Measurements from ENCODE around the gene AGBL4. TPM values are rescaled to one million over a fixed set of nuclear protein-coding genes. Genes with fewer than 3 reads are reported as not detected.
"Not testable (repeated sequence)": the region's sequence is repeated elsewhere in the genome, so short reads cannot be mapped to it uniquely, and the experiment has no call there.

Gene AGBL4
- total RNA-seq, result 0.16 TPM
- long read RNA-seq, partial matches to known transcripts, result 1 of 1 reads
- long read RNA-seq, other reads (novel, unspliced or antisense), result 0 of 1 reads

GRCh38 chr1:50023292-50024159 is at the start of gene AGBL4:
Gene AGBL4 (minus strand): TSS chr1:50023954.
- intact Hi-C loops (cut with DNase I), result no loop called here
- peak; percentile 73 for DNase-seq
- ATAC-seq (ENCODE audit: poor library complexity), result peak; percentile 99

- intact Hi-C loops (cut with DNase I), result no loop called here
- ATAC-seq (ENCODE audit: poor library complexity) (no peak), DNase-seq (no peak)
Measured at GRCh38 chr1:50066806-50067205, 43.1 kb upstream of the AGBL4 start.

GRCh38 chr1:50060279-50060678 is 36.5 kb upstream of the AGBL4 start:
- intact Hi-C loops (cut with DNase I), result no loop called here
- no peak for ATAC-seq (ENCODE audit: poor library complexity)

GRCh38 chr1:50048791-50049190 is 25.0 kb upstream of the AGBL4 start:
- ATAC-seq (ENCODE audit: poor library complexity) (no peak), DNase-seq (no peak)
- intact Hi-C loops (cut with DNase I), result no loop called here

More at GRCh38 chr1:50060279-50060678, 36.5 kb upstream of the AGBL4 start:
- no peak for DNase-seq

- DNase-seq (no peak), ATAC-seq (ENCODE audit: poor library complexity) (peak; percentile 46)
- intact Hi-C loops (cut with DNase I), result no loop called here
Measured at GRCh38 chr1:50047916-50048694, 24.4 kb upstream of the AGBL4 start.

- no peak for DNase-seq
- intact Hi-C loops (cut with DNase I), result no loop called here
- ATAC-seq (ENCODE audit: poor library complexity), result no peak
Measured at GRCh38 chr1:50038237-50038809, 14.6 kb upstream of the AGBL4 start.

GRCh38 chr1:50027794-50028193 is 4.0 kb upstream of the AGBL4 start:
- no peak for ATAC-seq (ENCODE audit: poor library complexity)
- DNase-seq, result no peak
- intact Hi-C loops (cut with DNase I), result no loop called here

- no peak for DNase-seq
- intact Hi-C loops (cut with DNase I), result no loop called here
- ATAC-seq (ENCODE audit: poor library complexity), result no peak
Measured at GRCh38 chr1:49995734-49996133, 28.0 kb downstream of the AGBL4 start.

- ATAC-seq (ENCODE audit: poor library complexity), result no peak
- intact Hi-C loops (cut with DNase I), result no loop called here
- DNase-seq, result no peak
Measured at GRCh38 chr1:49971088-49971487, 52.7 kb downstream of the AGBL4 start.

GRCh38 chr1:49951385-49951784 is 72.4 kb downstream of the AGBL4 start:
- intact Hi-C loops (cut with DNase I), result no loop called here
- DNase-seq, result no peak
- no peak for ATAC-seq (ENCODE audit: poor library complexity)

- DNase-seq; ATAC-seq (ENCODE audit: poor library complexity); intact Hi-C loops (cut with DNase I): not testable (repeated sequence)
Measured at GRCh38 chr1:49915301-49915700, 108.5 kb downstream of the AGBL4 start.

GRCh38 chr1:49906365-49906764 is 117.4 kb downstream of the AGBL4 start:
- DNase-seq (no peak), ATAC-seq (ENCODE audit: poor library complexity) (no peak)
- intact Hi-C loops (cut with DNase I), result no loop called here

GRCh38 chr1:49864581-49864980 is 159.2 kb downstream of the AGBL4 start:
- intact Hi-C loops (cut with DNase I), result no loop called here
- no peak for ATAC-seq (ENCODE audit: poor library complexity)
- DNase-seq, result no peak

- no peak for ATAC-seq (ENCODE audit: poor library complexity)
- intact Hi-C loops (cut with DNase I), result no loop called here
- DNase-seq, result no peak
Measured at GRCh38 chr1:49854741-49855140, 169.0 kb downstream of the AGBL4 start.

GRCh38 chr1:49842596-49842995 is 181.2 kb downstream of the AGBL4 start:
- intact Hi-C loops (cut with DNase I), result no loop called here
- DNase-seq (no peak), ATAC-seq (ENCODE audit: poor library complexity) (no peak)

GRCh38 chr1:49841767-49842166 is 182.0 kb downstream of the AGBL4 start:
- no peak for DNase-seq
- intact Hi-C loops (cut with DNase I), result no loop called here
- no peak for ATAC-seq (ENCODE audit: poor library complexity)

GRCh38 chr1:49824261-49824660 is 199.5 kb downstream of the AGBL4 start:
- no peak for ATAC-seq (ENCODE audit: poor library complexity)
- no peak for DNase-seq
- intact Hi-C loops (cut with DNase I), result no loop called here

GRCh38 chr1:49817681-49818080 is 206.1 kb downstream of the AGBL4 start:
- ATAC-seq (ENCODE audit: poor library complexity) (no peak), DNase-seq (no peak)
- intact Hi-C loops (cut with DNase I), result no loop called here

- ATAC-seq (ENCODE audit: poor library complexity); DNase-seq; intact Hi-C loops (cut with DNase I): not testable (repeated sequence)
Measured at GRCh38 chr1:49787013-49787412, 236.7 kb downstream of the AGBL4 start.
